K562 (cell line): ENCODE results near the gene WTAP. TPM values are rescaled to one million over a fixed set of nuclear protein-coding genes. Genes with fewer than 3 reads are reported as not detected.

Experiments used
- ATAC-seq: fragments of 200-7000 bp; cut with Tn5 transposase; 3 replicates; pipeline ENCODE4 v1.9.1; 2020; ENCODE audit warnings: moderate library complexity
- BruUV-seq: library from RNA; stranded (reverse); fragments of 400-500 nt; replicated peaks from 2 replicates; lab custom pipeline; 2021; lab: Mats Ljungman, UMichigan
- CTCF ChIA-PET: fragments of 300-600 bp; formaldehyde crosslinking; extraction: SDS; loops from one replicate; lab custom pipeline; 2021; ENCODE audit warnings: low intra/inter-chr PET ratio; lab: Yijun Ruan, JAX
- POLR2A ChIA-PET: fragments of 300-600, 350-650 bp; sonication (Branson Sonifier 250); formaldehyde crosslinking; extraction: SDS; loops from one replicate; lab custom pipeline; 2021; ENCODE audit warnings: antibody characterized with exemption, inconsistent platforms; lab: Yijun Ruan, JAX
- DNase-seq, 4 experiments: peaks; one replicate each; pipeline versions ENCODE4 v3.0.0 to v3.0.0-alpha.2; 2011 to 2018; ENCODE audit warnings: low spot score in 3 of 4, mixed read lengths in 3 of 4; ENCODE audit errors: extremely low read depth in 1 of 4
- FAIRE-seq: peaks from 2 replicates; lab custom pipeline; 2011; peaks lifted over from hg19 to GRCh38; lab: Jason Lieb, UNC
- H2AFZ ChIP-seq: 2 replicates; pipeline ENCODE4 v1.6.0; 2011; ENCODE audit warnings: low read depth, low read length, control low read depth, inconsistent platforms
- H3K27ac ChIP-seq: fragments of 200-600 bp; 3 replicates; pipeline ENCODE4 v1.8.0; 2011; ENCODE audit warnings: low read depth, mild to moderate bottlenecking, control low read depth, inconsistent platforms, low read length, moderate library complexity, mixed read lengths; ENCODE audit errors: extremely low read depth
- H3K27me3 ChIP-seq, 2 experiments: fragments of 300-600 bp in 1 of 2; 2 replicates in 1 of 2; 3 replicates in 1 of 2; pipeline versions ENCODE4 v1.6.0 to v1.8.0; 2011; ENCODE audit warnings: inconsistent platforms in 2 of 2, low read length in 2 of 2, mild to moderate bottlenecking in 1 of 2, mixed read lengths in 1 of 2, moderate library complexity in 1 of 2; ENCODE audit not compliant: control insufficient read depth in 2 of 2, insufficient read depth in 2 of 2
- H3K36me3 ChIP-seq: fragments of 300-600 bp; 3 replicates; pipeline ENCODE4 v1.8.0; 2011; ENCODE audit warnings: mild to moderate bottlenecking, low read length, inconsistent platforms; ENCODE audit not compliant: control insufficient read depth, insufficient read depth
- H3K4me1 ChIP-seq, 2 experiments: fragments of 200-600 bp in 1 of 2; replicated peaks in 1 of 2; 2 replicates in 1 of 2; 3 replicates in 1 of 2; pipeline versions ENCODE4 v1.5.1 to v1.8.0; 2011; ENCODE audit warnings: inconsistent platforms in 2 of 2, low read length in 2 of 2, mild to moderate bottlenecking in 1 of 2, mixed read lengths in 1 of 2, moderate library complexity in 1 of 2; ENCODE audit not compliant: control insufficient read depth in 2 of 2, insufficient read depth in 2 of 2
- H3K4me2 ChIP-seq: 2 replicates; pipeline ENCODE4 v1.6.1; 2011; ENCODE audit warnings: low read length, control low read depth, inconsistent platforms, mixed read lengths; ENCODE audit not compliant: insufficient read depth
- H3K4me3 ChIP-seq: fragments of 200-600 bp; sonication (generic), shearing (Covaris generic); 2 replicates; pipeline ENCODE4 v1.5.1; 2016; ENCODE audit warnings: control low read depth, inconsistent platforms
- H3K79me2 ChIP-seq: fragments of 200-600 bp; 3 replicates; pipeline ENCODE4 v1.8.0; 2011; ENCODE audit warnings: low read length, inconsistent platforms; ENCODE audit not compliant: control insufficient read depth, insufficient read depth
- H3K9ac ChIP-seq, 2 experiments: 2 replicates each; pipeline versions ENCODE4 v1.6.0 to v1.6.1; 2011; ENCODE audit warnings: low read depth in 2 of 2, low read length in 2 of 2, control low read depth in 1 of 2, inconsistent platforms in 1 of 2, mild to moderate bottlenecking in 1 of 2, mixed read lengths in 1 of 2; ENCODE audit not compliant: insufficient read depth in 1 of 2
- H3K9me1 ChIP-seq: one replicate; pipeline ENCODE4 v1.6.0; 2011; ENCODE audit warnings: inconsistent platforms, mild to moderate bottlenecking, low read length, moderate library complexity; ENCODE audit not compliant: control insufficient read depth, insufficient read depth
- H3K9me3 ChIP-seq: replicated peaks from 2 replicates; pipeline ENCODE4 v1.5.1; 2011; ENCODE audit warnings: low read depth, low read length, inconsistent platforms; ENCODE audit not compliant: control insufficient read depth, insufficient read depth
- H4K20me1 ChIP-seq: replicated peaks from 2 replicates; pipeline ENCODE4 v1.6.1; 2011; ENCODE audit warnings: low read length, inconsistent platforms, mixed read lengths; ENCODE audit not compliant: control insufficient read depth, insufficient read depth
- KAT8 ChIP-seq: fragments of 450-650 bp; IDR thresholded peaks from 2 replicates; pipeline ENCODE4 v1.6.1; 2016; ENCODE audit warnings: low read depth, mild to moderate bottlenecking
- NFIX ChIP-seq: fragments of 250-450 bp; sonication (Bioruptor Pico); IDR thresholded peaks from 2 replicates; pipeline ENCODE4 v1.4.0; 2020; ENCODE audit warnings: low read depth, mild to moderate bottlenecking, moderate library complexity
- POLR2A ChIP-seq: fragments of 450-650 bp; conservative IDR thresholded peaks from 2 replicates; pipeline ENCODE4 v1.6.1; 2016
- POLR2G ChIP-seq: fragments of 200-400 bp; formaldehyde crosslinking; IDR thresholded peaks from 2 replicates; pipeline ENCODE4 v1.6.1; 2017; ENCODE audit warnings: low read depth, mild to moderate bottlenecking, antibody characterized with exemption, low read length, moderate library complexity
- RBBP5 ChIP-seq: fragments of 200-600 bp; sonication (generic); IDR thresholded peaks from 2 replicates; pipeline ENCODE4 v1.6.1; 2012; ENCODE audit warnings: borderline replicate concordance, mild to moderate bottlenecking, low read length, control low read depth, inconsistent platforms; ENCODE audit not compliant: insufficient read depth, poor library complexity, severe bottlenecking
- ZBED1 ChIP-seq: IDR thresholded peaks from 2 replicates; pipeline ENCODE4 v1.6.1; 2014
- WGBS: fragments of 100-300 bp; shearing (Covaris generic); methylation state at CpG from one replicate; pipeline ENCODE4 v1.1.6; 2016; ENCODE audit warnings: low coverage, mixed read lengths; ENCODE audit not compliant: insufficient coverage; ENCODE audit errors: missing lambda C conversion rate; 5-methylcytosine and 5-hydroxymethylcytosine counted together
- in situ Hi-C: fragments of 300-500 bp; cut with MboI; formaldehyde crosslinking; loops from 4 replicates; pipeline ENCODE4 v1.15.0; 2018; ENCODE audit warnings: inconsistent platforms, mixed read lengths
- intact Hi-C: fragments of 100-400 bp; cut with micrococcal nuclease; formaldehyde crosslinking; loops from 2 replicates; pipeline ENCODE4 v1.14.2; 2022
- polyA plus RNA-seq, 8 experiments: library from polyadenylated mRNA; depleted of rRNA in 4 of 8; stranded (reverse) in 5 of 8; unstranded in 3 of 8; fragments of >200 nt; fragmentation: Nextera tagmentation in 2 of 8; fragmentation: Illumina TruSeq in 1 of 8; extraction: Ambion mirVana in 2 of 8; extraction: Trizol in 1 of 8; gene quantifications; 2 replicates each; pipeline versions ENCODE4 v1.2.1 to v1.2.3, GENCODE V29; 2011 to 2014; ENCODE audit warnings: inconsistent platforms in 1 of 8, missing spikeins in 1 of 8
- total RNA-seq, 7 experiments: library from RNA; depleted of rRNA in 6 of 7; stranded (reverse); fragments of >200 nt in 6 of 7; fragmentation: Illumina TruSeq in 2 of 7; extraction: Trizol in 2 of 7; gene quantifications; 2 replicates each; pipeline versions ENCODE4 v1.2.1 to v1.2.3, GENCODE V29; 2011 to 2021; ENCODE audit warnings: low replicate concordance in 1 of 7
- TF ChIP-seq, protein P1 (sequence below), 2 experiments: IDR thresholded peaks; 2 replicates each; pipeline ENCODE4 v1.6.1; 2012; ENCODE audit warnings: improper control_type of control experiment in 2 of 2, low read depth in 2 of 2, low read length in 2 of 2, borderline replicate concordance in 1 of 2

The WTAP gene
- total and polyA plus RNA-seq, 9 of the 15 experiments (the other 6 are each of a cell fraction or from before 2014, with no cell fraction given): 52.4 to 156 (median 110) TPM

GRCh38 chr6:159754401-159754800, 27.1 kb downstream of the WTAP start:
- Histone ChIP-seq H3K4me3 (no peak overlapping the region), H3K36me3 (peaks cover 93% of the 10 kb centered on the region), H3K27me3 (no peaks in the 10 kb centered on the region), H3K9me1 (no peaks in the 10 kb centered on the region), H3K4me1 (peaks cover 0 to 2% of the 10 kb centered on the region in 2 experiments; a peak in 1 of 5 replicates), H3K9me3 (no peaks in the 10 kb centered on the region), H3K27ac (no peak overlapping the region), H3K4me2 (no peak overlapping the region), H4K20me1 (no peaks in the 10 kb centered on the region), H3K79me2 (peaks cover 8% of the 10 kb centered on the region; the same call in 1 of the 3 replicates), H2AFZ (no peak overlapping the region), H3K9ac (no peak overlapping the region)
- ATAC-seq (no peak), DNase-seq (no peak), FAIRE-seq (no peak)
- ChIA-PET CTCF (no interaction called here), POLR2A (interaction anchor here (0.9 to 1.2 kb wide), 3 partner anchors 17 to 65 kb away, joined by 3 to 7 read pairs (median 4); partner anchors contain the start of gene WTAP)
- no TSS peak for BruUV-seq
- TF ChIP-seq KAT8 (no peak), POLR2G (0 out of 2 replicates have a peak, but pooled peaks have one; percentile 24)
- in situ Hi-C loops: no loop called here
- intact Hi-C loops: no loop called here
- 84% methylated on average over 2 of the region's 2 CpGs for WGBS

DNA sequence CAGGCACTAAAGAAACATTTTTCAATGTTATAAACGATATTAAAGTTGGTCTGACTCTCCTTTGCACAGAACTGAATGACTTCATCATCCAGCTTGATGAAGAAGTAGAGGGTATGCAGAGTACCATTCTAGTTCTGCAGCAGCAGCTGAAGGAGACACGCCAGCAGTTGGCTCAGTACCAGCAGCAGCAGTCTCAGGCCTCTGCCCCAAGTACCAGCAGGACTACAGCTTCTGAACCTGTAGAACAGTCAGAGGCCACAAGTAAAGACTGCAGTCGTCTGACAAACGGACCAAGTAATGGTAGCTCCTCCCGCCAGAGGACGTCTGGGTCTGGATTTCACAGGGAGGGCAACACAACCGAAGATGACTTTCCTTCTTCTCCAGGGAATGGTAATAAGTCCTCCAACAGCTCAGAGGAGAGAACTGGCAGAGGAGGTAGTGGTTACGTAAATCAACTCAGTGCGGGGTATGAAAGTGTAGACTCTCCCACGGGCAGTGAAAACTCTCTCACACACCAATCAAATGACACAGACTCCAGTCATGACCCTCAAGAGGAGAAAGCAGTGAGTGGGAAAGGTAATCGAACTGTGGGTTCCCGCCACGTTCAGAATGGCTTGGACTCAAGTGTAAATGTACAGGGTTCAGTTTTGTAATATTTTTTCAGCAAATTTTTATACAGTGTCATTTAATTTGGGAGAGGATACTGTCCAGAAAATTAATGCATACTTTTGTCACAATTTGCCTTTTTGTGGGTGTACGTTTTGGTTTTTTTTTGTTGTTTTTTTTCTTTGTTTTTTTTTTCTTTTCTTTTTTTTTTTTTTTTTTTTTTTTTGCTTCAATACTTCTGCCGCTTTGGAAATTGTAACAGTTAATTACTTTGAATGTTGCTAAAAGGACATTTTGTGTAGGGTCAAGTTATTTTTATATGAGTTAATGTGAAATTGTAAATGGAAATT, 27.9 kb downstream of the WTAP start:
- Histone ChIP-seq H2AFZ (no peak overlapping the region), H3K27me3 (no peaks in the 10 kb centered on the region), H3K9me3 (no peaks in the 10 kb centered on the region), H3K27ac (no peak overlapping the region), H3K9me1 (no peaks in the 10 kb centered on the region), H3K36me3 (peaks cover 90% of the 10 kb centered on the region), H3K4me1 (peaks cover 5 to 6% of the 10 kb centered on the region in 2 experiments; a peak in 2 of 5 replicates), H3K79me2 (peaks cover 8% of the 10 kb centered on the region; the same call in 1 of the 3 replicates), H3K4me2 (no peak overlapping the region), H4K20me1 (no peaks in the 10 kb centered on the region), H3K9ac (no peak overlapping the region; a peak in 1 of 4 replicates), H3K4me3 (no peak overlapping the region)
- no TSS peak for BruUV-seq
- WGBS: 91% methylated on average over 15 of the region's 15 CpGs
- CTCF ChIA-PET: no interaction called here
- FAIRE-seq (no peak), DNase-seq (peak in 1 of 4 experiments; percentile 5), ATAC-seq (no peak; the same call in 1 of the 3 replicates)
- TF ChIP-seq POLR2A: 0 out of 2 replicates have a peak, but pooled peaks have one; percentile 46
- TF ChIP-seq, protein P1, sequence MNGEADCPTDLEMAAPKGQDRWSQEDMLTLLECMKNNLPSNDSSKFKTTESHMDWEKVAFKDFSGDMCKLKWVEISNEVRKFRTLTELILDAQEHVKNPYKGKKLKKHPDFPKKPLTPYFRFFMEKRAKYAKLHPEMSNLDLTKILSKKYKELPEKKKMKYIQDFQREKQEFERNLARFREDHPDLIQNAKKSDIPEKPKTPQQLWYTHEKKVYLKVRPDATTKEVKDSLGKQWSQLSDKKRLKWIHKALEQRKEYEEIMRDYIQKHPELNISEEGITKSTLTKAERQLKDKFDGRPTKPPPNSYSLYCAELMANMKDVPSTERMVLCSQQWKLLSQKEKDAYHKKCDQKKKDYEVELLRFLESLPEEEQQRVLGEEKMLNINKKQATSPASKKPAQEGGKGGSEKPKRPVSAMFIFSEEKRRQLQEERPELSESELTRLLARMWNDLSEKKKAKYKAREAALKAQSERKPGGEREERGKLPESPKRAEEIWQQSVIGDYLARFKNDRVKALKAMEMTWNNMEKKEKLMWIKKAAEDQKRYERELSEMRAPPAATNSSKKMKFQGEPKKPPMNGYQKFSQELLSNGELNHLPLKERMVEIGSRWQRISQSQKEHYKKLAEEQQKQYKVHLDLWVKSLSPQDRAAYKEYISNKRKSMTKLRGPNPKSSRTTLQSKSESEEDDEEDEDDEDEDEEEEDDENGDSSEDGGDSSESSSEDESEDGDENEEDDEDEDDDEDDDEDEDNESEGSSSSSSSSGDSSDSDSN (IDR thresholded peaks at IDR 0.05; ENCODE audit: borderline replicate concordance in 1 of 2, low read depth in 2 of 2, low read length in 2 of 2): no peak
- no peak for TF ChIP-seq ZBED1
- TF ChIP-seq RBBP5: peak; percentile 35
- no peak for TF ChIP-seq NFIX (CRISPR knock-in tag)
- POLR2A ChIA-PET: interaction anchor here (0.8 to 1.2 kb wide), 4 partner anchors 8 to 66 kb away, joined by 3 to 7 read pairs (median 4); partner anchors contain the start of gene WTAP
- intact Hi-C loops (no loop called here), in situ Hi-C loops (no loop called here)
